ENCODE measurements around the gene LGALSL.
A peak's percentile ranks its signal among the peaks of the same experiment; 100 is the strongest.

The LGALSL gene

DNA sequence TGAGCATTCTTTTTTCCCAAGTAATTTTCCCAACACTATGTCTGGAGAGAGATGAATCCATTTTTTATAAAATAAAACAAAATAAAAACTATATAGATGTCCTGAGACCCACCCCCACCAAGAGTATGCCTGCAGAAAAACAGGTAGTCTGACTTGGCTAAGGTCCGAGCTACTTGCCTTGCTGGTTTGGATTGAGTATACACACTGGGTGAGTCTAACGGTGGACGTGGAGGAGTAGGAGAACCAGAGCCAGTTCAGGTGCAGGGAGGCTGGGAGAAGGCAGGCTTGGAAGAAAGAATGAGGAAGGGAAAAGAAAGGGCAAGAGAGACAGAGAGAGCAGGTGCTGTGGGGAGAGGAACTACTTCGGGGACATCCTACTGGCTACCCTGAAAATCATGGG is 48.9 kb downstream of the LGALSL start:
- DNase-seq, result no peak

- DNase-seq, result no peak
Measured at GRCh38 chr2:64504774-64505720, 51.1 kb downstream of the LGALSL start.

DNA sequence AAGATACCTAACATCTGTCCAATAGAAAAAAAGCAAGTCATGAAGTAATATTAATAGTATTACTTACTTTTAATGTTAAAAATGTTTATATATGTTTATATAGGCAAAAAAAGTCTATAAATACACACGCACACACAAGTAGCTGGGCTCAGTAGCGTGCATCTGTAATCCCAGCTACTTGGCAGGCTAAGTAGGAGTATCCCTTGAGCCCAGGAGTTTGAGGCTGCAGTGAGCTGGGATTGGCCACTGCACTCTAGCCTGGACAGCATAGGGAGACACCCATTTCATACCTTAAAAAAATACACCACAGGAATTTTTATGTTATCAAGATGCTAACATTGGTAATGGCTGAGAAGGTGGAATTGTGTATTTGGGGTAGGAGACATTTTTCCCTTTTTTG is 52.7 kb downstream of the LGALSL start:
- peak; percentile 20 for DNase-seq
